KMS-11 (cell line): ENCODE results near the gene GLCE.

Experiments used
- H2AFZ ChIP-seq: fragments of 200-600 bp; sonication (generic); 2 replicates; pipeline ENCODE4 v1.6.1; 2016; ENCODE audit warnings: antibody characterized with exemption, mixed run types, low read depth
- H3K27ac ChIP-seq: fragments of 200-600 bp; sonication (generic); 2 replicates; pipeline ENCODE4 v1.6.1; 2016; ENCODE audit warnings: mild to moderate bottlenecking, mixed run types
- H3K27me3 ChIP-seq: fragments of 200-600 bp; sonication (generic); 2 replicates; pipeline ENCODE4 v1.6.1; 2017; ENCODE audit warnings: mild to moderate bottlenecking, low read depth, mixed run types, moderate library complexity; ENCODE audit not compliant: insufficient read depth
- H3K36me3 ChIP-seq: fragments of 200-600 bp; sonication (generic); 2 replicates; pipeline ENCODE4 v1.6.1; 2017; ENCODE audit warnings: mild to moderate bottlenecking, mixed run types; ENCODE audit not compliant: insufficient read depth
- H3K4me1 ChIP-seq: fragments of 200-600 bp; sonication (generic); 2 replicates; pipeline ENCODE4 v1.6.1; 2016; ENCODE audit warnings: mild to moderate bottlenecking, low read depth, mixed run types; ENCODE audit not compliant: poor library complexity, severe bottlenecking
- H3K4me2 ChIP-seq: fragments of 200-600 bp; sonication (generic); 2 replicates; pipeline ENCODE4 v1.7.0; 2016; ENCODE audit warnings: mild to moderate bottlenecking, mixed run types
- H3K4me3 ChIP-seq: fragments of 200-600 bp; sonication (generic); IDR thresholded peaks from 2 replicates; pipeline ENCODE4 v1.6.1; 2017; ENCODE audit warnings: low read depth, low read length, mixed read lengths; ENCODE audit not compliant: insufficient read depth
- H3K79me2 ChIP-seq: fragments of 200-600 bp; sonication (generic); 2 replicates; pipeline ENCODE4 v1.6.1; 2016; ENCODE audit warnings: low read depth, mixed run types; ENCODE audit not compliant: insufficient read depth
- H3K9ac ChIP-seq: fragments of 200-600 bp; sonication (generic); 2 replicates; pipeline ENCODE4 v1.6.1; 2016; ENCODE audit warnings: mild to moderate bottlenecking, mixed run types
- H4K20me1 ChIP-seq: fragments of 200-600 bp; sonication (generic); 2 replicates; pipeline ENCODE4 v1.6.1; 2016; ENCODE audit warnings: mild to moderate bottlenecking, mixed run types; ENCODE audit not compliant: insufficient read depth
- CTCF ChIP-seq: fragments of 200-600 bp; sonication (generic); conservative IDR thresholded peaks from 2 replicates; pipeline ENCODE4 v1.6.1; 2017; ENCODE audit warnings: low read depth, mild to moderate bottlenecking, antibody characterized with exemption, low read length, moderate library complexity, mixed read lengths

The GLCE gene

GRCh38 chr15:69302929-69303328, 142.5 kb downstream of the GLCE start:
- Histone ChIP-seq H2AFZ (no peak overlapping the region), H3K27me3 (peaks cover 10% of the 10 kb centered on the region; the same call in 1 of the 2 replicates), H3K4me1 (no peaks in the 10 kb centered on the region), H4K20me1 (no peaks in the 10 kb centered on the region), H3K9ac (no peak overlapping the region), H3K4me2 (no peak overlapping the region), H3K27ac (no peak overlapping the region), H3K36me3 (no peaks in the 10 kb centered on the region), H3K79me2 (no peaks in the 10 kb centered on the region), H3K4me3 (no peak overlapping the region)
- TF ChIP-seq CTCF, result no peak

GRCh38 chr15:69303337-69304181, 143.1 kb downstream of the GLCE start:
- H3K4me3 ChIP-seq, result no peak overlapping the region
- H3K27me3 ChIP-seq, result peaks cover 10% of the 10 kb centered on the region; the same call in 1 of the 2 replicates
- no peaks in the 10 kb centered on the region for H4K20me1 ChIP-seq
- H3K79me2 ChIP-seq, result no peaks in the 10 kb centered on the region
- no peak overlapping the region for H3K9ac ChIP-seq
- no peaks in the 10 kb centered on the region for H3K4me1 ChIP-seq
- no peak overlapping the region for H2AFZ ChIP-seq
- H3K36me3 ChIP-seq, result no peaks in the 10 kb centered on the region
- H3K4me2 ChIP-seq, result no peak overlapping the region
- TF ChIP-seq CTCF, result peak; percentile 48; the same call in 1 of the 2 replicates
- H3K27ac ChIP-seq, result no peak overlapping the region

GRCh38 chr15:69304182-69304545, 143.7 kb downstream of the GLCE start:
- Histone ChIP-seq H3K9ac (no peak overlapping the region), H3K27ac (no peak overlapping the region), H3K36me3 (no peaks in the 10 kb centered on the region), H3K27me3 (peaks cover 10% of the 10 kb centered on the region; the same call in 1 of the 2 replicates), H2AFZ (no peak overlapping the region), H4K20me1 (no peaks in the 10 kb centered on the region), H3K4me3 (no peak overlapping the region), H3K79me2 (no peaks in the 10 kb centered on the region), H3K4me1 (no peaks in the 10 kb centered on the region), H3K4me2 (no peak overlapping the region)
- no peak for TF ChIP-seq CTCF

GRCh38 chr15:69305204-69305931, 144.9 kb downstream of the GLCE start:
- Histone ChIP-seq H4K20me1 (no peaks in the 10 kb centered on the region), H3K79me2 (no peaks in the 10 kb centered on the region), H3K4me3 (no peak overlapping the region), H2AFZ (no peak overlapping the region), H3K4me1 (no peaks in the 10 kb centered on the region), H3K27me3 (no peaks in the 10 kb centered on the region), H3K27ac (no peak overlapping the region), H3K36me3 (no peaks in the 10 kb centered on the region), H3K9ac (no peak overlapping the region), H3K4me2 (no peak overlapping the region)
- no peak for TF ChIP-seq CTCF
